T47D (cell line): ENCODE results near the gene PDE5A.
"Not testable (repeated sequence)": the region's sequence is repeated elsewhere in the genome, so short reads cannot be mapped to it uniquely, and the experiment has no call there.

ENCODE experiments used
- DNase-seq, 2 experiments: peaks; one replicate each; pipeline versions ENCODE4 v3.0.0 to v3.0.0-alpha.2; 2011 to 2012; ENCODE audit warnings: low read depth in 1 of 2, low spot score in 1 of 2
- JUND ChIP-seq: IDR thresholded peaks from 2 replicates; pipeline ENCODE4 v1.6.1; 2012; ENCODE audit warnings: low read depth
- in situ Hi-C: cut with HindIII; loops from 2 replicates; pipeline ENCODE4 v1.10.0; 2016; ENCODE audit warnings: low sequenced_read_pairs, low pct_unique_long_range_greater_than_20kb

The PDE5A gene

DNA sequence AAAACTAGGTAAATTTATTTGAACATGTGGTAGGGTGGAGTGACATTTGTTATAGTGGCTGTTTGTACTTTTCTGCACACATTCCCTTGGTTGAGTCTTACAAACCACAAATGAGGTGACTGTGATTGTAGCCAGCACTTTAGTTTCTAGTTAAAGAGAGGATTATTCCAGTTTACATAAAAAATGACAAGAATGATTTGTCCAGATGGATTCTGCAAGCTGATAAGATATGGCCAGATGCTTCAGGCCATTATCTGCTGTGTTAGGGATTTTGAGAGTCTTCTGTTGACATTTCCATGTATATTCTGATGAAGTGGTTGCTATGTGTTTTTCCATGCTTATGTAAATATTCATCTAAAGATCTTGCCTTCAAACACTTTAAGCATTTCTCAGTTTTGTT is 31.0 kb upstream of the PDE5A start:
- in situ Hi-C loops, result no loop called here
- TF ChIP-seq JUND, result no peak
- DNase-seq, result peak in 1 of 2 experiments; percentile 9

- no peak for DNase-seq
- no peak for TF ChIP-seq JUND
- in situ Hi-C loops, result no loop called here
These were observed 28.6 kb upstream of the PDE5A start for GRCh38 chr4:119657111-119657611.

DNA sequence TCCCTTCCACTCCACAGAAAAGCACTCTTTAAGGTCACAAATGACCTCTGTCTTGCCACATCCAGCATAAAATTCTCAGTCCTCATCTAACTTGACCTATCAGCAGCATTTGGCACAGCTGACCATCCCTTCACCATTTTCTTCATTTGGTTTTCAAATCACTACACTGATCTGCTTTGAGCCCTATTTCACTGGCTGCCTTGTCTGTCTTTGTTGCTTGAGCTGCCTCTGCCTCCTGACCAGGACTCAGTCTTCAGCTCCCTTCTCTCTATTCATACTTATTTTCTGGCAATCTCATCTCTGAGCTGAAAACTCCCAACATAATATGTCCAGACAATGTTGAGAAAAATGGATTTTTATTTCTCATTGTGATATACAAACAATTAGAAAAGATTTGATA is 27.7 kb upstream of the PDE5A start:
- no peak for DNase-seq
- no peak for TF ChIP-seq JUND
- in situ Hi-C loops, result no loop called here

DNA sequence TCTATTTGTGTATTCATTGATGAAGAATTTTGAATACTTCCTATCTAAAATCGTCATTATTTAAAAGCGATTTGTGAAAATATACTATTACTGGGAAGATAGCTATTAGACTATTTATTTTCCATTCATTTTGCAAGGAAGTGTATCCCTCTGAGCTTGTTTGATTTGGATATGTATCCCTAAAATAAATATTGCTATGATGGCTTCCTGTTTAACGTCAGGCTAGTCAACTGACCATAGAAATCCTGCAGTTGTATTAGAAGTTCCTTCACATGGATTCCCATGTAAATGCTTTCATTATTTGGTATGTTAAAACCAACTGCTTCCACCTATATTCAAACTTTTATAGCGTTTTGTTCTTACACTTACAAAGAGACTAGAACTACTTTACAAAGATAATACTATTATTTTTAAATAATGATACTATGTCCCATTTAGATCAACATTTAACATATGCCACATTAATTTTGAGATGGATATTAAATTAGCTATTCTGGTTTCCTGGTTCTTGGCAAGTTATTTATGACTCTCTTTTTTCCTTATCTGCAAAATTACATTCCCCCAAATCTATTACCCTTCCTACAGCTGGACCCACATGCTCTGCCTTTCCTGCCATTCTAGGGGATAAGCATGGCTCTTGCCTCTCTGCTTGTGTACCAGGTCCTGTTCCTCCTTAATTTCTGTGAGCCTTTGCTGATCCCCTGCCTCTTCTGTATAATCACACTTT is 26.7 kb upstream of the PDE5A start:
- in situ Hi-C loops, result no loop called here
- no peak for DNase-seq
- no peak for TF ChIP-seq JUND

- in situ Hi-C loops, result no loop called here
- no peak for TF ChIP-seq JUND
- no peak for DNase-seq
These were observed 25.4 kb upstream of the PDE5A start for GRCh38 chr4:119653990-119654389.

DNA sequence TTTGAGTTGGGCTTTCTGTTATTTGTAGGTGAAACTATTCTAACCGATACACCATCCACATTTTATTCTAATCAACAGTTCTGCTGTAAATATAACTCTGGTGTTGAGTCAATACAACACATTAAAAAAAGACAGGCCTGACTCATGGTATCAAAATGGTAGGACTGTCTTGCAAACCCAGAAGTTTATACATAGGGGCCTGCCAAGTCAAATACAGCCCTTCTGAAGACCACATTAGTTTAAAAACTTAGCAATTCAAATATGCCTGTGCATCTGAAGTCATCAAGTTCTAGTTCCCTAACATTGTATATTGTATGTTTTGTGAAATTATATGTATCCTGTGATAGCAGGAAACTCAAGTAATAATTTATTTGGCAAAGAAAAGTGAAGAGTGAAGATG is 24.4 kb upstream of the PDE5A start:
- no peak for DNase-seq
- in situ Hi-C loops, result no loop called here
- TF ChIP-seq JUND, result no peak

DNA sequence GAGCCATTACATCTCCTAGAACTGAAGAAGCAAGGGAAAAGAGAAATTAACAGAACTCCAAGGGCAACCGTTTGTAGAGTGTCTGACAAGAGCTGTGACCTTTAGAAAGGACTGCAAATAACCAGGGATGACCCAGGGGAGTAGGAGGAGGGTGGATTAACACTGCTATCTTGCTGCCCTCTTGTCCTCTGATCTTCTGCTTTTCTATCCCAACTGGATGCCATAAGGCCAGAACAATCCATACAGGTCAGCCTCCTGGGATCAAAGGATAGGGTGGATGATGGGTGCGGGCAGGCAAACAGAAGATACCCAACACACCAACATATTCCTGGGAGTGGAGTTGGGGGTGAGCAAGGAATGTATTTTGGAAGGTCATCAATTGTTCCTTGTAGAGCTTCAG is 19.8 kb upstream of the PDE5A start:
- in situ Hi-C loops, result no loop called here
- no peak for TF ChIP-seq JUND
- no peak for DNase-seq

DNA sequence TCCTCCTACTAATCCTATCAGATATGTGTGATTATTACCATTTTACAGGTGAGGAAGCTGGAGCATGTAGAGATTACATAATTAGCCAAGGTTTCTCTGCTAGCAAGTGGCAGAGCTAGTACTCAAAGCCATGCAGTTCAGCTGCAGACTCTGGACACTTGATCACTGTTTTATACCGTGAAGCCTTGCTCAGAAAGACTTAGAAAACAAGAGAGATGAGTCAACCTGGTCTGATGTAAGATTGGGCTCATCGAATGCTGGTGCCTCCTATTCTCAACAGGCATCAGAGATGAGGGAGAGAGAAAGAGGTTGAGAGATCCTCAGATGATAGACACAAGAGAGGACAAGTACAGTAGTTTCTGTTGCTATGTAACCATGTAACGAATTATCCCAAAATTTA is 19.0 kb upstream of the PDE5A start:
- TF ChIP-seq JUND, result no peak
- in situ Hi-C loops, result no loop called here
- DNase-seq, result no peak

GRCh38 chr4:119646347-119647071 is 17.9 kb upstream of the PDE5A start:
- in situ Hi-C loops, result no loop called here
- no peak for TF ChIP-seq JUND
- no peak for DNase-seq

GRCh38 chr4:119643306-119644042 is 14.9 kb upstream of the PDE5A start:
- in situ Hi-C loops, result no loop called here
- DNase-seq, result no peak
- TF ChIP-seq JUND, result no peak

GRCh38 chr4:119641765-119642164 is 13.2 kb upstream of the PDE5A start:
- TF ChIP-seq JUND, result no peak
- DNase-seq, result no peak
- in situ Hi-C loops, result no loop called here

DNA sequence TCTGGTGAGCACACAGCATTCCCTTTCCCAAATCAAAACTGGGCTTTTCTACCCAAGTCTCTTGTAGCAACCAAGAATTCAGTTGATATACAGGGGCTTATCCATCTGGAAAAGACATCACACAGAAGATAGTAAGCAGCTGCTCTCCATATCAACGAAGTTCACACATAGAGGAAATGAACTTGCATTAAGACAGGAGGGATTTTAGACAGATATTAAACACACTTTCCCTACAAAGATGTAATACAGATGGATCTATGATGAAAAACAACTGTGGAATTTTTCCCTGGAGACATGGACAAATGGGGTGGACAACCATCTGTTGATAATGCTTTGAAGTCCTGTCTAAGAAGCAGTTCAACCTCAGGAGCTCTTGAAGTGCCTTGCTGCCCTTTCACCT is 9.8 kb upstream of the PDE5A start:
- no peak for TF ChIP-seq JUND
- DNase-seq, result no peak
- in situ Hi-C loops, result no loop called here

GRCh38 chr4:119636851-119637250 is 8.2 kb upstream of the PDE5A start:
- DNase-seq, in situ Hi-C loops: not testable (repeated sequence)
